GM23338 (cell line): ENCODE data around the gene KRTAP5-2. TPM values are rescaled to one million over a fixed set of nuclear protein-coding genes. Genes with fewer than 3 reads are reported as not detected.
A peak's percentile ranks its signal among the peaks of the same experiment; 100 is the strongest.

ENCODE experiments used
- ATAC-seq: fragments of 200-7000 bp; cut with Tn5 transposase; 3 replicates; pipeline ENCODE4 v1.9.1; 2020
- DNase-seq: peaks from one replicate; pipeline ENCODE4 v3.0.0-alpha.2; 2015; ENCODE audit warnings: low spot score
- H2AFZ ChIP-seq: fragments of 200-600 bp; sonication (generic); 2 replicates; pipeline ENCODE4 v1.8.0; 2016; ENCODE audit warnings: antibody characterized with exemption, mild to moderate bottlenecking, moderate library complexity
- H3F3A ChIP-seq: fragments of 200-600 bp; sonication (generic); replicated peaks from 2 replicates; pipeline ENCODE4 v1.8.0; 2017; ENCODE audit warnings: antibody characterized with exemption, mixed run types, low read depth
- H3K27ac ChIP-seq: fragments of 200-600 bp; sonication (generic); 2 replicates; pipeline ENCODE4 v1.6.1; 2016; ENCODE audit warnings: low read depth
- H3K27me3 ChIP-seq: fragments of 200-600 bp; sonication (generic); 2 replicates; pipeline ENCODE4 v1.8.0; 2016; ENCODE audit warnings: mild to moderate bottlenecking, mixed run types, moderate library complexity; ENCODE audit not compliant: insufficient read depth
- H3K36me3 ChIP-seq: fragments of 200-600 bp; sonication (generic); 2 replicates; pipeline ENCODE4 v1.8.0; 2016; ENCODE audit warnings: mild to moderate bottlenecking; ENCODE audit not compliant: insufficient read depth
- H3K4me1 ChIP-seq: fragments of 200-600 bp; sonication (generic); 2 replicates; pipeline ENCODE4 v1.8.0; 2016; ENCODE audit warnings: mild to moderate bottlenecking, moderate library complexity; ENCODE audit not compliant: insufficient read depth
- H3K4me2 ChIP-seq: fragments of 200-600 bp; sonication (generic); 2 replicates; pipeline ENCODE4 v1.7.1; 2017; ENCODE audit warnings: mixed run types
- H3K4me3 ChIP-seq: fragments of 200-600 bp; sonication (generic); 2 replicates; pipeline ENCODE4 v1.6.1; 2016; ENCODE audit warnings: mixed run types
- H3K79me2 ChIP-seq: fragments of 200-600 bp; sonication (generic); replicated peaks from 2 replicates; pipeline ENCODE4 v1.8.0; 2017; ENCODE audit warnings: mild to moderate bottlenecking; ENCODE audit not compliant: insufficient read depth
- H3K9me2 ChIP-seq: fragments of 200-600 bp; sonication (generic); 2 replicates; pipeline ENCODE4 v1.8.0; 2017; ENCODE audit not compliant: insufficient read depth
- H4K20me1 ChIP-seq: fragments of 200-600 bp; sonication (generic); replicated peaks from 2 replicates; pipeline ENCODE4 v1.8.0; 2017; ENCODE audit warnings: mild to moderate bottlenecking; ENCODE audit not compliant: insufficient read depth
- H3K27ac Mint-ChIP-seq: 2 replicates; pipeline ENCODE4 v1.8.0; 2020; ENCODE audit warnings: inconsistent platforms, mild to moderate bottlenecking, moderate library complexity, mixed read lengths
- H3K27me3 Mint-ChIP-seq: 3 replicates; pipeline ENCODE4 v1.8.0; 2022; ENCODE audit warnings: low read depth, mild to moderate bottlenecking, moderate library complexity, mixed read lengths, inconsistent platforms; ENCODE audit not compliant: insufficient read depth, poor library complexity
- H3K36me3 Mint-ChIP-seq: 3 replicates; pipeline ENCODE4 v1.8.0; 2021; ENCODE audit warnings: low read depth, mild to moderate bottlenecking, inconsistent platforms, moderate library complexity, mixed read lengths
- H3K4me1 Mint-ChIP-seq: 3 replicates; pipeline ENCODE4 v1.8.0; 2020; ENCODE audit warnings: mild to moderate bottlenecking, inconsistent platforms, mixed read lengths
- H3K4me3 Mint-ChIP-seq: 3 replicates; pipeline ENCODE4 v1.8.0; 2021; ENCODE audit warnings: moderate library complexity, mild to moderate bottlenecking, inconsistent platforms, mixed read lengths
- H3K9me3 Mint-ChIP-seq: 3 replicates; pipeline ENCODE4 v1.8.0; 2020; ENCODE audit warnings: moderate library complexity, mild to moderate bottlenecking, inconsistent platforms, mixed read lengths
- CREB1 ChIP-seq: fragments of 250-450 bp; sonication (Bioruptor Pico); IDR thresholded peaks from 2 replicates; pipeline ENCODE4 v1.5.0; 2020; ENCODE audit warnings: low read depth, mild to moderate bottlenecking, moderate library complexity
- polyA plus RNA-seq: library from polyadenylated mRNA; unstranded; fragments of >200 nt; fragmentation: Nextera tagmentation; extraction: Ambion mirVana; gene quantifications from 2 replicates; pipeline ENCODE4 v1.2.1, GENCODE V29; 2016
- total RNA-seq: library from RNA; depleted of rRNA; stranded (reverse); fragments of >200 nt; shearing (Covaris generic); gene quantifications from 2 replicates; pipeline ENCODE4 v1.2.3, GENCODE V29; 2014
- TF ChIP-seq, protein P1 (sequence below): fragments of 250-450 bp; sonication (Bioruptor Pico); IDR thresholded peaks from 2 replicates; pipeline ENCODE4 v1.5.0; 2020; ENCODE audit warnings: mild to moderate bottlenecking, moderate library complexity
- TF ChIP-seq, protein P2 (sequence below), 2 experiments: fragments of 200-600 bp in 1 of 2; sonication (generic) in 1 of 2; conservative IDR thresholded peaks; 2 replicates each; pipeline versions ENCODE4 v1.5.1 to v1.6.1; 2016 to 2017; ENCODE audit warnings: antibody characterized with exemption in 2 of 2, low read depth in 2 of 2, mild to moderate bottlenecking in 2 of 2, moderate library complexity in 1 of 2

Gene KRTAP5-2
- total and polyA plus RNA-seq, 2 experiments from 2014 or later = not detected

DNA sequence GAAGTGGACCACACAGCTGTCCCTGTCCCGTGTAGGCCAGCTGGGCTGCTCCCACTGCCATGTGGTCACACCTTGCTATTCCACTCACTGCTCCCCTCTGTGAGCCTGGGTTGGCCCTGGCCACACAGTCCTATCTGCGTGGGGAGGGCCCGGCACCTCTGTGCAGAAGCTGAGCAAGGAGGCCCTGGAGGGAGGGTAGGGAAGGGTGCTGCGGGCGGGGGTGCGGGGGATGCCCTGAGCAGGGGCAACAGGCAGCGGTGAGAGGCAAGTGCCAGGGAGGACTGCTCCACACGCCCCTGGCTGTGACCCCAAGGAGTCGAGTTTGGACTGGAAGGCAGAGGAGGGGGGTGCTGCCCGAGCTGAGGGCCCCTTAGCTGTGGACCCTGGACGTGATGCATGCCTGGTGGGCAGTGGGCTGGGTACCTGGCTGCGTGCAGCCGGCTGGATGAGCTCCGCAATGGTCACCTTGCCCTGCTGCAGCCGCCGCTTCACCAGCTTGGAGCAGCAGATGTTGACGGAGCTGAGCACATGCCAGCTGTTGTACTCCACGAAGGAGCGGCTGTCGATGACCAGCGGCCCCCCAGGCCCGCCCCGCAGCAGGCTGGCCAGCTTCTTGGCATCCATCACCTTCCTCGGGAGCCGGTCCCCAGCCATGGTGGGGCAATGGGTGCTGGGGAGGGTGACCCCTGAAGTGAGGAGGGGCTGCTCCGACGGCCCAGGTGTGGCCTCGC lies 32.8 kb downstream of the KRTAP5-2 start (continued):
- TF ChIP-seq, protein P1, sequence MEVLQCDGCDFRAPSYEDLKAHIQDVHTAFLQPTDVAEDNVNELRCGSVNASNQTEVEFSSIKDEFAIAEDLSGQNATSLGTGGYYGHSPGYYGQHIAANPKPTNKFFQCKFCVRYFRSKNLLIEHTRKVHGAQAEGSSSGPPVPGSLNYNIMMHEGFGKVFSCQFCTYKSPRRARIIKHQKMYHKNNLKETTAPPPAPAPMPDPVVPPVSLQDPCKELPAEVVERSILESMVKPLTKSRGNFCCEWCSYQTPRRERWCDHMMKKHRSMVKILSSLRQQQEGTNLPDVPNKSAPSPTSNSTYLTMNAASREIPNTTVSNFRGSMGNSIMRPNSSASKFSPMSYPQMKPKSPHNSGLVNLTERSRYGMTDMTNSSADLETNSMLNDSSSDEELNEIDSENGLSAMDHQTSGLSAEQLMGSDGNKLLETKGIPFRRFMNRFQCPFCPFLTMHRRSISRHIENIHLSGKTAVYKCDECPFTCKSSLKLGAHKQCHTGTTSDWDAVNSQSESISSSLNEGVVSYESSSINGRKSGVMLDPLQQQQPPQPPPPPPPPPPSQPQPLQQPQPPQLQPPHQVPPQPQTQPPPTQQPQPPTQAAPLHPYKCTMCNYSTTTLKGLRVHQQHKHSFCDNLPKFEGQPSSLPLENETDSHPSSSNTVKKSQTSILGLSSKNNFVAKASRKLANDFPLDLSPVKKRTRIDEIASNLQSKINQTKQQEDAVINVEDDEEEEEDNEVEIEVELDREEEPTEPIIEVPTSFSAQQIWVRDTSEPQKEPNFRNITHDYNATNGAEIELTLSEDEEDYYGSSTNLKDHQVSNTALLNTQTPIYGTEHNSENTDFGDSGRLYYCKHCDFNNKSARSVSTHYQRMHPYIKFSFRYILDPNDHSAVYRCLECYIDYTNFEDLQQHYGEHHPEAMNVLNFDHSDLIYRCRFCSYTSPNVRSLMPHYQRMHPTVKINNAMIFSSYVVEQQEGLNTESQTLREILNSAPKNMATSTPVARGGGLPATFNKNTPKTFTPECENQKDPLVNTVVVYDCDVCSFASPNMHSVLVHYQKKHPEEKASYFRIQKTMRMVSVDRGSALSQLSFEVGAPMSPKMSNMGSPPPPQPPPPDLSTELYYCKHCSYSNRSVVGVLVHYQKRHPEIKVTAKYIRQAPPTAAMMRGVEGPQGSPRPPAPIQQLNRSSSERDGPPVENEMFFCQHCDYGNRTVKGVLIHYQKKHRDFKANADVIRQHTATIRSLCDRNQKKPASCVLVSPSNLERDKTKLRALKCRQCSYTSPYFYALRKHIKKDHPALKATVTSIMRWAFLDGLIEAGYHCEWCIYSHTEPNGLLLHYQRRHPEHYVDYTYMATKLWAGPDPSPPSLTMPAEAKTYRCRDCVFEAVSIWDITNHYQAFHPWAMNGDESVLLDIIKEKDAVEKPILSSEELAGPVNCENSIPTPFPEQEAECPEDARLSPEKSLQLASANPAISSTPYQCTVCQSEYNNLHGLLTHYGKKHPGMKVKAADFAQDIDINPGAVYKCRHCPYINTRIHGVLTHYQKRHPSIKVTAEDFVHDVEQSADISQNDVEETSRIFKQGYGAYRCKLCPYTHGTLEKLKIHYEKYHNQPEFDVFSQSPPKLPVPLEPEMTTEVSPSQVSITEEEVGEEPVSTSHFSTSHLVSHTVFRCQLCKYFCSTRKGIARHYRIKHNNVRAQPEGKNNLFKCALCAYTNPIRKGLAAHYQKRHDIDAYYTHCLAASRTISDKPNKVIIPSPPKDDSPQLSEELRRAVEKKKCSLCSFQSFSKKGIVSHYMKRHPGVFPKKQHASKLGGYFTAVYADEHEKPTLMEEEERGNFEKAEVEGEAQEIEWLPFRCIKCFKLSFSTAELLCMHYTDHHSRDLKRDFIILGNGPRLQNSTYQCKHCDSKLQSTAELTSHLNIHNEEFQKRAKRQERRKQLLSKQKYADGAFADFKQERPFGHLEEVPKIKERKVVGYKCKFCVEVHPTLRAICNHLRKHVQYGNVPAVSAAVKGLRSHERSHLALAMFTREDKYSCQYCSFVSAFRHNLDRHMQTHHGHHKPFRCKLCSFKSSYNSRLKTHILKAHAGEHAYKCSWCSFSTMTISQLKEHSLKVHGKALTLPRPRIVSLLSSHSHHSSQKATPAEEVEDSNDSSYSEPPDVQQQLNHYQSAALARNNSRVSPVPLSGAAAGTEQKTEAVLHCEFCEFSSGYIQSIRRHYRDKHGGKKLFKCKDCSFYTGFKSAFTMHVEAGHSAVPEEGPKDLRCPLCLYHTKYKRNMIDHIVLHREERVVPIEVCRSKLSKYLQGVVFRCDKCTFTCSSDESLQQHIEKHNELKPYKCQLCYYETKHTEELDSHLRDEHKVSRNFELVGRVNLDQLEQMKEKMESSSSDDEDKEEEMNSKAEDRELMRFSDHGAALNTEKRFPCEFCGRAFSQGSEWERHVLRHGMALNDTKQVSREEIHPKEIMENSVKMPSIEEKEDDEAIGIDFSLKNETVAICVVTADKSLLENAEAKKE (CRISPR knock-in tag) = no peak

DNA sequence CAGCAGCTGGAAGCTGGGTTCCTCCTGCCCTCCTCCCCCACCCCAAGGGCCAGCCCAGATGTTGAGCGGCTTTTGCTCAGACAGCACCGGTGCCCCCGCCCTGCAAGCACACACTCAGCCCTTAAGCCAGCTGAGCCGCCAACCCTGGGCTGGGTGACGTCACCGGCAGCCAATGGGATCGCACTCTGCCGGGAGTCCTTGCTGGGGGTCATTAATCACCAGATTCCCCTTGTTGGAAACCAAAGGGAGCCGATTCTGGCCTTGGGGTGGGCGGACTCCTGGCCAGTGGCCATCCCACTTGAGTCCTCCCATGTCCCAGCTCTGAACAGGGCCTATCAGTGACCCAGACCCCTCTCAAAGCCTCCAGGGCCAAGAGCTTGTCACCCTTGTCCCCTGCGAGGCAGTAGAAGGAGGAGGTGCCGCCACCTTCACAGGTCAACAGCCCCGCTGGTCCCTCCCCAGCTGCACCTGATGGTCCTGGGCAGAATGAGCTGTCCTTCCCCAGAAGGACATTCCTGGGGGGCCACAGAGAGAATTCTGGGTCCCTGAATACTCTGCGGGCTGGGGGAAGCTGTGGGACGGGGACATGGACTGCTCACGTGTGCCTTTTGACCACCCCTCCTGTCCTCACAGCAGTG lies 33.4 kb downstream of the KRTAP5-2 start:
- Histone ChIP-seq H3F3A (no peaks in the 10 kb centered on the region), H3K4me3 (no peak overlapping the region; the same call in 1 of the 2 replicates), H3K4me1 (peaks cover 20% of the 10 kb centered on the region), H2AFZ (no peak overlapping the region), H3K79me2 (no peaks in the 10 kb centered on the region), H3K27ac (no peak overlapping the region), H3K27me3 (peaks cover 8% of the 10 kb centered on the region; the same call in 1 of the 2 replicates), H3K4me2 (peak overlapping the region; percentile 55; the same call in 1 of the 2 replicates), H3K9me2 (no peaks in the 10 kb centered on the region), H3K36me3 (no peaks in the 10 kb centered on the region), H4K20me1 (no peaks in the 10 kb centered on the region)
- ATAC-seq (peak; percentile 72), DNase-seq (peak; percentile 84)
- Mint-ChIP-seq H3K4me1 (peaks cover 23% of the 10 kb centered on the region), H3K36me3 (no peaks in the 10 kb centered on the region), H3K27ac (no peak overlapping the region), H3K4me3 (no peak overlapping the region), H3K27me3 (peaks cover 25% of the 10 kb centered on the region), H3K9me3 (no peaks in the 10 kb centered on the region)
- TF ChIP-seq CREB1 (CRISPR knock-in tag) = peak; percentile 93
- TF ChIP-seq, protein P2, sequence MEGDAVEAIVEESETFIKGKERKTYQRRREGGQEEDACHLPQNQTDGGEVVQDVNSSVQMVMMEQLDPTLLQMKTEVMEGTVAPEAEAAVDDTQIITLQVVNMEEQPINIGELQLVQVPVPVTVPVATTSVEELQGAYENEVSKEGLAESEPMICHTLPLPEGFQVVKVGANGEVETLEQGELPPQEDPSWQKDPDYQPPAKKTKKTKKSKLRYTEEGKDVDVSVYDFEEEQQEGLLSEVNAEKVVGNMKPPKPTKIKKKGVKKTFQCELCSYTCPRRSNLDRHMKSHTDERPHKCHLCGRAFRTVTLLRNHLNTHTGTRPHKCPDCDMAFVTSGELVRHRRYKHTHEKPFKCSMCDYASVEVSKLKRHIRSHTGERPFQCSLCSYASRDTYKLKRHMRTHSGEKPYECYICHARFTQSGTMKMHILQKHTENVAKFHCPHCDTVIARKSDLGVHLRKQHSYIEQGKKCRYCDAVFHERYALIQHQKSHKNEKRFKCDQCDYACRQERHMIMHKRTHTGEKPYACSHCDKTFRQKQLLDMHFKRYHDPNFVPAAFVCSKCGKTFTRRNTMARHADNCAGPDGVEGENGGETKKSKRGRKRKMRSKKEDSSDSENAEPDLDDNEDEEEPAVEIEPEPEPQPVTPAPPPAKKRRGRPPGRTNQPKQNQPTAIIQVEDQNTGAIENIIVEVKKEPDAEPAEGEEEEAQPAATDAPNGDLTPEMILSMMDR (conservative IDR thresholded peaks at IDR 0.05; ENCODE audit: low read depth in 2 of 2) = no peak
